ENCODE results near the gene GCGR. TPM values are rescaled to one million over a fixed set of nuclear protein-coding genes. Genes with fewer than 3 reads are reported as not detected.
A peak's percentile ranks its signal among the peaks of the same experiment; 100 is the strongest.

GCGR gene
- total and polyA plus RNA-seq, 2 of the 13 experiments (the other 11 are each of a cell fraction or from before 2014, with no cell fraction given): 0.04 to 0.13 TPM

- TF ChIP-seq AGO2 (optimal IDR thresholded peaks at IDR 0.05; ENCODE audit: low read depth, low read length) (peak; percentile 85), POLR2AphosphoS5 (IDR thresholded peaks at IDR 0.05; ENCODE audit: low read depth, low read length) (0 out of 2 replicates have a peak, but pooled peaks have one; percentile 9), ZNF558 (CRISPR knock-in tag; IDR thresholded peaks at IDR 0.05; ENCODE audit: borderline replicate concordance) (no peak)
Measured at GRCh38 chr17:81845881-81846742, 42.2 kb downstream of the GCGR start (continued).

GRCh38 chr17:81846743-81847689, 43.1 kb downstream of the GCGR start:
- Histone ChIP-seq H3K4me1 (ENCODE audit: insufficient read depth, low read length) (no peaks in the 10 kb centered on the region; the same call in 1 of the 2 replicates), H3K27me3 (ENCODE audit: control insufficient read depth in 1 of 2, insufficient read depth in 2 of 2, low read length in 2 of 2) (no peaks in the 10 kb centered on the region), H3K4me2 (ENCODE audit: low read depth, low read length) (no peak overlapping the region), H3K4me3 (replicated peaks in 1 of 3; ENCODE audit: insufficient read depth in 1 of 3, low read depth in 2 of 3, low read length in 3 of 3) (no peak overlapping the region), H3K27ac (ENCODE audit: extremely low read length, insufficient read depth, low read length) (no peak overlapping the region), H2AFZ (ENCODE audit: low read length) (no peak overlapping the region), H3K36me3 (replicated peaks in 1 of 2; ENCODE audit: control insufficient read depth in 1 of 2, insufficient read depth in 2 of 2, low read length in 2 of 2) (peaks cover 45 to 73% of the 10 kb centered on the region in 2 experiments), H3K79me2 (ENCODE audit: insufficient read depth, low read length) (no peaks in the 10 kb centered on the region), H3K9ac (ENCODE audit: insufficient read depth, low read depth, low read length) (no peak overlapping the region), H4K20me1 (ENCODE audit: insufficient read depth, low read length) (peaks cover 6% of the 10 kb centered on the region; the same call in 1 of the 2 replicates), H3K9me3 (ENCODE audit: low read length) (no peaks in the 10 kb centered on the region)
- ChIA-PET POLR2A (interaction anchor here (1.2 kb wide), 1 partner anchor 14 kb away, joined by 4 read pairs; the partner anchor contains the start of gene MCRIP1), CTCF (ENCODE audit: low intra/inter-chr PET ratio, low total read pairs) (no interaction called here)
- DNase-seq (ENCODE audit: low spot score): no peak
- intact Hi-C loops (cut with micrococcal nuclease; ENCODE audit: unreplicated experiment): no loop called here
- 92% methylated on average over 20 of the region's 24 CpGs for WGBS (ENCODE audit: low lambda C conversion rate)
- TF ChIP-seq ZC3H4 (CRISPR knock-in tag; IDR thresholded peaks at IDR 0.05; ENCODE audit: borderline replicate concordance) (peak; percentile 52; the same call in 1 of the 2 replicates), ZNF768 (CRISPR knock-in tag; IDR thresholded peaks at IDR 0.05) (peak; percentile 29; the same call in 1 of the 2 replicates), ZNF446 (CRISPR knock-in tag; IDR thresholded peaks at IDR 0.05) (no peak), RAD21 (CRISPR knock-in tag; IDR thresholded peaks at IDR 0.05) (peak; percentile 21; the same call in 1 of the 2 replicates), RBM22 (optimal IDR thresholded peaks at IDR 0.05; ENCODE audit: low read length) (peak; percentile 80), AGO2 (optimal IDR thresholded peaks at IDR 0.05; ENCODE audit: low read depth, low read length) (peak; percentile 89), RBM39 (IDR thresholded peaks at IDR 0.05; ENCODE audit: low read depth, low read length, poor library complexity, severe bottlenecking) (peak; percentile 20), HNRNPLL (IDR thresholded peaks at IDR 0.05; ENCODE audit: low read depth, low read length, poor library complexity, severe bottlenecking) (peak; percentile 12), POLR2A (IDR thresholded peaks at IDR 0.05; ENCODE audit: insufficient read depth in 1 of 2, low read depth in 2 of 2, low read length in 2 of 2) (peak; percentile 18 to 56; a peak in 3 of 4 replicates), ZNF382 (CRISPR knock-in tag; IDR thresholded peaks at IDR 0.05; ENCODE audit: borderline replicate concordance) (no peak), POLR2AphosphoS5 (IDR thresholded peaks at IDR 0.05; ENCODE audit: low read depth, low read length) (peak; percentile 28; the same call in 1 of the 2 replicates), RBFOX2 (IDR thresholded peaks at IDR 0.05; ENCODE audit: low read depth, low read length) (peak; percentile 60), TAF1 (CRISPR knock-in tag; IDR thresholded peaks at IDR 0.05) (no peak)
- ATAC-seq: peak; percentile 2
- in situ Hi-C loops (cut with HindIII; ENCODE audit: extremely low pct_ligation_motif_present, low pct_unique_long_range_greater_than_20kb): no loop called here
- BruUV-seq (replicated peaks): no TSS peak
- no peak for FAIRE-seq

All from HepG2 (cell line).